Tibial nerve (tissue), 4 donors: Measurements from ENCODE around the gene SPINT3.

Source experiments
- EP300 ChIP-seq, 2 donors: sonication (generic); formaldehyde crosslinking; IDR thresholded peaks; one replicate each; pipeline ENCODE4 v1.6.1; 2017; ENCODE audit warnings: antibody characterized with exemption in 2 of 2, mild to moderate bottlenecking in 1 of 2
- POLR2A ChIP-seq, 2 donors: fragments of 450-650 bp; IDR thresholded peaks; one replicate each; pipeline ENCODE4 v1.6.1; 2017; ENCODE audit warnings: antibody characterized with exemption in 2 of 2, mild to moderate bottlenecking in 2 of 2, moderate library complexity in 2 of 2
- TF ChIP-seq, protein P1 (sequence below), 5 experiments: fragments of 200-600 bp in 3 of 5; fragments of 450-650 bp in 2 of 5; sonication (generic) in 3 of 5; IDR thresholded peaks; one replicate each; pipeline ENCODE4 v1.5.1; 2016 to 2019; ENCODE audit warnings: antibody characterized with exemption in 5 of 5, mild to moderate bottlenecking in 3 of 5, moderate library complexity in 2 of 5

DNA sequence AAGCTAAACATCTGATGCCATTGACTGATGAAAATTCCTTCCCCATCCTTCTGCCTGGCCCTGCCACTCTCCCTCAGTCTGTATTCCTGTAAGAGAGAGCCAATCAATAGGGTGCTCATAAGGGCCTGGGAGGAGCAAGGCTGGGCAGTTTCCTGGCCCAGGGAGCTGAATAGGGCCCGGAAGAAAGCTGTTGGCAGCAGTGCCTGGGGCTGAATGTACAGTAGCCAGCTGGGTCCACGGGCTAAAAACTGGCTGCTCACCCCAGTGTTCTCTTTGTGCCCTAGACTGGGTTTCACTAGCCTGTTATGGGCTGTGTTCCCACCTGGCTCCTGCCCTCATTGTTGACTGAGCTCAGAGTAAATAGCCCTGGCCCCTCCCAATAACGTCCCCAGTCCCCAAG, 47.6 kb downstream of the SPINT3 start:
- TF ChIP-seq, protein P1, sequence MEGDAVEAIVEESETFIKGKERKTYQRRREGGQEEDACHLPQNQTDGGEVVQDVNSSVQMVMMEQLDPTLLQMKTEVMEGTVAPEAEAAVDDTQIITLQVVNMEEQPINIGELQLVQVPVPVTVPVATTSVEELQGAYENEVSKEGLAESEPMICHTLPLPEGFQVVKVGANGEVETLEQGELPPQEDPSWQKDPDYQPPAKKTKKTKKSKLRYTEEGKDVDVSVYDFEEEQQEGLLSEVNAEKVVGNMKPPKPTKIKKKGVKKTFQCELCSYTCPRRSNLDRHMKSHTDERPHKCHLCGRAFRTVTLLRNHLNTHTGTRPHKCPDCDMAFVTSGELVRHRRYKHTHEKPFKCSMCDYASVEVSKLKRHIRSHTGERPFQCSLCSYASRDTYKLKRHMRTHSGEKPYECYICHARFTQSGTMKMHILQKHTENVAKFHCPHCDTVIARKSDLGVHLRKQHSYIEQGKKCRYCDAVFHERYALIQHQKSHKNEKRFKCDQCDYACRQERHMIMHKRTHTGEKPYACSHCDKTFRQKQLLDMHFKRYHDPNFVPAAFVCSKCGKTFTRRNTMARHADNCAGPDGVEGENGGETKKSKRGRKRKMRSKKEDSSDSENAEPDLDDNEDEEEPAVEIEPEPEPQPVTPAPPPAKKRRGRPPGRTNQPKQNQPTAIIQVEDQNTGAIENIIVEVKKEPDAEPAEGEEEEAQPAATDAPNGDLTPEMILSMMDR (IDR thresholded peaks at IDR 0.05) = no peak
- TF ChIP-seq POLR2A (IDR thresholded peaks at IDR 0.05) (no peak), EP300 (IDR thresholded peaks at IDR 0.05) (no peak)
